WI38 (cell line): ENCODE data around the gene CTDSPL.

Source experiments
- H3K4me3 ChIP-seq: 2 replicates; pipeline ENCODE4 v1.5.1; 2011; ENCODE audit warnings: low read depth, mild to moderate bottlenecking, control low read depth, low read length
- CTCF ChIP-seq: IDR thresholded peaks from 2 replicates; pipeline ENCODE4 v1.5.1; 2012; ENCODE audit warnings: low read depth, mild to moderate bottlenecking, control low read depth, low read length

Gene CTDSPL

DNA sequence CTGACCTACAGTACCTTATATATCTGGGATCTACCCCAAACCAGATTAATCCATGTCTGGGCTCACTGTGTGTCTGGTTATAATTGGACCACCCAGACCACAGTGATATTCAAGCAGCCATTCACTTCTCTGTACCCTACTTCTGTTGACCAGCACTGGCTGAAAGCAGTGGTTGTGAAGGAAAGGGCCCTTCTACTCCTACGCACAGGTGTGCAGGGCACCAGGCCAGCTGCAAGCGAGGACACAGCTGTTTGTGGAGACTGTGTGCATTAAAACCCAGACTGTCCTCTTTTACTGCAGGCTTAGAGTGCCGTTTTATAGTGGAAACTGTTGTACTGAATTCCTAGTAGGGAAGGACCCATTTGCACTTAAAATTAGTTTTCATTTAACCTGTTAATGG lies 29.5 kb downstream of the CTDSPL start:
- TF ChIP-seq CTCF = no peak
- H3K4me3 ChIP-seq = no peak overlapping the region

- H3K4me3 ChIP-seq = no peak overlapping the region
- no peak for TF ChIP-seq CTCF
Observed at GRCh38 chr3:37892927-37893600, 31.4 kb downstream of the CTDSPL start.

- H3K4me3 ChIP-seq = no peak overlapping the region
- TF ChIP-seq CTCF = no peak
Observed at GRCh38 chr3:37896827-37897226, 35.1 kb downstream of the CTDSPL start.

- no peak overlapping the region for H3K4me3 ChIP-seq
- no peak for TF ChIP-seq CTCF
Observed at GRCh38 chr3:37897763-37898162, 36.1 kb downstream of the CTDSPL start.

- no peak for TF ChIP-seq CTCF
- H3K4me3 ChIP-seq = no peak overlapping the region
Observed at GRCh38 chr3:37898424-37898823, 36.7 kb downstream of the CTDSPL start.

GRCh38 chr3:37899101-37899707 lies 37.5 kb downstream of the CTDSPL start:
- no peak for TF ChIP-seq CTCF
- H3K4me3 ChIP-seq = no peak overlapping the region

DNA sequence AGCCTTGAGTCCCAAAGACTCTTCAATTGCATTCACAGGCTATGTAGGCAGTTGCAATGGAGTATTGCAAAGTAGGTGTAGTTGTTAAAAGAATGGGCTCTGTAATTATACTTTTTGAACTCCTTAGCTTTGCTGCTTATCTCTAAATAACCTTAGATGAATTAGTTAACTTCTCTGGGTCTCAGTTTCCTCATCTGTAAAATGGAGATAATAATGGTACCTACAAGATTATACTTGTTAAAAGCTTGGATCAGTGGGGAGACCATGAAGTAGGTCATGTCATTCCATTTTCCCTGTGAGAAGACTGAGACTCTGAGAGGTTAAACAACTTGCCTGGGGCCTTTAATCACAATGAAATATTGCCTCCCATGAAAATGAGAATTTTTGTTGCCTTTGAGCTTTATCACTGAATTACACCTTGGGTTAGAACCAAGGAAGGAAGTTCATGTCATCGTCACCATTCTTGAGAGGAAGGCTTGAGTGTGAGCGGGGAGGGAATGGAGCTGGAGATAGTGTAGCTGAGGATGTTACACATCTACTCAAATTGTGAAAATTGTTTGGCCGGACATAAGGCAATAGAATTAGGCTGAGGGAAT lies 38.1 kb downstream of the CTDSPL start:
- H3K4me3 ChIP-seq = no peak overlapping the region
- no peak for TF ChIP-seq CTCF
